Inflammatory macrophage treated with lipopolysaccharide for 1 hour (primary cell): ENCODE measurements around the gene SVOPL.
A peak's percentile ranks its signal among the peaks of the same experiment; 100 is the strongest.
"Not testable (repeated sequence)": the region's sequence is repeated elsewhere in the genome, so short reads cannot be mapped to it uniquely, and the experiment has no call there.

Source experiments
- DNase-seq, 2 donors: peaks; one replicate each; pipeline ENCODE4 v3.0.0-alpha.2; 2020 to 2022

SVOPL gene, protein sequence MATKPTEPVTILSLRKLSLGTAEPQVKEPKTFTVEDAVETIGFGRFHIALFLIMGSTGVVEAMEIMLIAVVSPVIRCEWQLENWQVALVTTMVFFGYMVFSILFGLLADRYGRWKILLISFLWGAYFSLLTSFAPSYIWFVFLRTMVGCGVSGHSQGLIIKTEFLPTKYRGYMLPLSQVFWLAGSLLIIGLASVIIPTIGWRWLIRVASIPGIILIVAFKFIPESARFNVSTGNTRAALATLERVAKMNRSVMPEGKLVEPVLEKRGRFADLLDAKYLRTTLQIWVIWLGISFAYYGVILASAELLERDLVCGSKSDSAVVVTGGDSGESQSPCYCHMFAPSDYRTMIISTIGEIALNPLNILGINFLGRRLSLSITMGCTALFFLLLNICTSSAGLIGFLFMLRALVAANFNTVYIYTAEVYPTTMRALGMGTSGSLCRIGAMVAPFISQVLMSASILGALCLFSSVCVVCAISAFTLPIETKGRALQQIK

DNA sequence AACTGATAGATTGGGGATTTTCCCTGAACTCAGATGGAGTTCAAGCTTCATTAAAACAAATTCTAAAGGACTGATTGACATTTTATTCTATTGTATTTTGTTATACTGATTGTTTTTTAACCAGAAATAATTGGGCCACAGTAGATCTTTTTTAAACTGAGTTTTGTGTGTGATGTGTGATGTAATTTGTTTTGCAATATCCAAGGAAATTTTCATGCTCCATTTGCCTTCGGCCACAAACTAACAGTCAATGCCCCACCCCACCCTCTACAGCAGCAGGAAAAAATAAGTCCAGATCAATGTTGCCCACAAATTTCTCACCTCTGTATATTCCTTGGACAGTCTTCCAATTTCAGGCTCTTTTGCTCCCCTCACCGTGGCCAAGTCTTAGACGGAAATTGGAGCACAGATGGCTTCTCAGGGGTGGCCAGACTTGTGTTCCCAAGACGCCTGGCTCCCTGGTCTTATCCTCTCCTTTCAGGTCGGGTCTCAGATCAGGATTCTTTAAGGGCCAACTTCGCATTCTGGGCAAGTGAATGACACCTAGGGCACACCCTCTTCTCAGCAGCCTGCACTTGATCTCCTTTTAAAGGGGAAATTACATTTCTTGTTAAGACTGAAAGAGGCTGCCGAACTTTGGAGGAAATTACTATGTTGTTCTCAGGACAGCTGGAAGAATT lies at the start of gene SVOPL:
SVOPL (minus strand) TSS at position 506 of the 680 bp plus-strand sequence. CDS start 22,317 bp downstream, outside the sequence.
- no peak for DNase-seq

DNA sequence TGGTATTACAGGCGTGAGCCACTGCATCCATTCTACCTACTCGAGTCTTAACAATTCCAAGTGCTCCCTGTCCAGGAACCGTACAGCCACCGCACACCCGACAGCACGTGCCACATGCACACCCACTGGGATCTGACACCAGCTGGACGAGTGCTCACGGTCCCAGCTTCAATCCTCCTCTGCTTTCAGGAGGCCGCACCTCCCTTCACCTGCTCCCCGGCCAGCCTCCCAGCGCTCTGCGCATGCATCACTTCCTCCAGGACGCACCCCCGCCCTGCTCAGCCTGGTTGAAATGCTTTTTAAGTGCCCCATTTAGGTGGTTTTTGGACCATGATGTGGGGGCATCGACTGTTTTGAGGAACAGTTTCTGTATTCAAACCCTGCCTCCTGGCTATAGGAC lies 49.3 kb upstream of the SVOPL start:
- DNase-seq: no peak

DNA sequence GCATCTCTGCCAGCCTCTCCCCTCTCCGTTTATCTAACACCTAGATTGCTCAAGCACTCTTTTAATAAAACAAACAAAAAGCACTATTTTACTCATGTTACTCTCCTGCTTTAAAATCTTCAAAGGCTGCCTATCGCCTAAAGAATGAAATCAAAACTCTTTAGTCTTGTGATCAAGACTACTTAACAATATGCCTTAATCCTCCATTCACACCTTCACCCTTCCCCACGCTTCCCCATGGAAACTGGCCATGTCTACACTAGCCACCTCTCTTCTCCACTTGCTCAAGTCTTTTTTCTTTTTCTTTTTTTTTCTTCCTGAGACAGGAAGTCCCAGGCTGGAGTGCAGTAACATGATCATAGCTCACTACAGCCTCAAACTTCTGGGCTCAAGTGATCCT lies 48.8 kb upstream of the SVOPL start:
- no peak for DNase-seq

DNA sequence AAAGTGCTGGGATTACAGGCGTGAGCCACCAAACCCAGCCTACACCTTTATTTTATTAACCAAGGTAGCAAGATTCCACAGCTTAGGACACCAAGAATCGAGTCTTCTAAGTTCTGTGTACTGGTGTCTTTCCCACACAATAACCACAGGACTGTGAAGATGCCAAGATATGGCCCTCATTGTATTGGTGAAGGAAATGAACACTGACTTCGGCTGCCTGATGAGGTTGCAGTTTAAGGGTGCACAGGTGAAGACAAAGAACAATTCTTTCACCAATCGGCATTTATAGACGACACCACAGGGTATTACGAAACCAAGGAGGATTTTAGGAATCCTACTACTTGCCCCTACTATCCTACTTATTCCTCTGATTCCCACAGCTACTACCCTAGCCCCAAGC lies 47.5 kb upstream of the SVOPL start:
- no peak for DNase-seq

DNA sequence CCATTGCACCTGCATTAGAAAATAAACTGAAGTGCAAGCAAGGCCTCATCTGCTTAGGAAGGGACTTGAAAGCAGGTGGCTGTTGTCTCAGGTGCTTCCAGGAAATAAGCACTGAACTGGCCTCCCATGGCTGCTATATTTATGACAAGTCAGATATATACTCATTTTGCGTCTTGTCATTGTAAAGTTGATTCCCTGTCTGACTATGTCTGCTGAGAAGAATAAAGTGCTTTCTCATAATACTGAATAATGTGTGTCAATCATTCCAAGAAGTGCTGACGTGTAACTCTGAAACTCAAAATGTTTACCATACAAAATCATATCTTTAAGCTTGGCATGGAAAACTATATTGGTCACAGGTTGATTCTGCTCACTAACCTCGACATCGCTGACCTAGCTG lies 44.9 kb upstream of the SVOPL start:
- DNase-seq: no peak

DNA sequence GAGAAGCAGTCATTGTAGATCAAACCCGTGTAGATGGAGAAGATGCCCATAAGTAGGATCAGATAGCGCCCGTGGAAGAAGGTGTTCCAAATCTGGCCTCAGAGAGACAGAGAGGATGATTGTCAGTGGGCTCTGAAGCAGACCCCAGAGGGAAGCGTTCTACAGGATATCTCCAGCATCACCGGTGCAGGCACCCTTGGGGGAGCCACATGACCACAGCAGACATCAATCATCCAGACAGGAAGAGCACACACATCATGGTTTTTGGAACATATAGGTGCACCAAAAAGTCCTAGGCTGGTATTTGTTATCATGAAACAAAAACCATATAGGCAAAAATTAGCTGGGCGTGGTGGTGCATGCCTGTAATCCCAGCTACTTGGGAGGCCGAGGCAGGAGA lies 44.0 kb upstream of the SVOPL start:
- DNase-seq: no peak

DNA sequence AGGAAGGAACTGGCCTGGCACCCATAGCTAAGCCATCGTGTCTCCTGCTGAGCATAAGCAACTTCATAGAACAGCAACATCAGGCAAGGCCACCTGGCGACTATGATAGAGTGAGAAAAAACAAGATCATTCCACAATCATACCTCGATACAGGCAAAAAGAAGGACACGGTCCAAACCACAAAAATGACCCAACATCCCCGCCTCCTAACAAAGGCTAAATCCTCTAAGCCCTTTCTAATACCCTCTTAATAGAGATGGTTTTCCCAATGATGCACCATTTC lies 40.2 kb upstream of the SVOPL start:
- DNase-seq: no peak

DNA sequence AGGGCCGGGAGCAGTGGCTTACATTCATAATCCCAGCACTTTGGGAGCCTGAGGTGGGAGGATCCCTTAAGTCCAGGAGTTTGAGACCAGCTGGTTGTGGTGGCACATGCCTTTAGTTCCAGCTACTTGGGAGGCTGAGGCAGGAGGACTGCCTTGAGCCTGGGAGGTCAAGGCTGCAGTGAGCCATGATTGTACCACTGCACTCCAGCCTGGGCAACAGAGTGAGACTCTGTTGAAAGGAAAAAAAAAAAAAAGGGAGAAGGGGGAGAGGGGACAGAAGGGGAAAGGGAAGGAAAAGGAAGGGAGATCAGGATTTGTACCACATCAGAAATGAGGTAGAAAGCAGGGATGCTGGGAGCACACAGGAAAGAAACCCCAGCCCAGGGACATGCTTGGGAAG lies 38.7 kb upstream of the SVOPL start:
- no peak for DNase-seq

DNA sequence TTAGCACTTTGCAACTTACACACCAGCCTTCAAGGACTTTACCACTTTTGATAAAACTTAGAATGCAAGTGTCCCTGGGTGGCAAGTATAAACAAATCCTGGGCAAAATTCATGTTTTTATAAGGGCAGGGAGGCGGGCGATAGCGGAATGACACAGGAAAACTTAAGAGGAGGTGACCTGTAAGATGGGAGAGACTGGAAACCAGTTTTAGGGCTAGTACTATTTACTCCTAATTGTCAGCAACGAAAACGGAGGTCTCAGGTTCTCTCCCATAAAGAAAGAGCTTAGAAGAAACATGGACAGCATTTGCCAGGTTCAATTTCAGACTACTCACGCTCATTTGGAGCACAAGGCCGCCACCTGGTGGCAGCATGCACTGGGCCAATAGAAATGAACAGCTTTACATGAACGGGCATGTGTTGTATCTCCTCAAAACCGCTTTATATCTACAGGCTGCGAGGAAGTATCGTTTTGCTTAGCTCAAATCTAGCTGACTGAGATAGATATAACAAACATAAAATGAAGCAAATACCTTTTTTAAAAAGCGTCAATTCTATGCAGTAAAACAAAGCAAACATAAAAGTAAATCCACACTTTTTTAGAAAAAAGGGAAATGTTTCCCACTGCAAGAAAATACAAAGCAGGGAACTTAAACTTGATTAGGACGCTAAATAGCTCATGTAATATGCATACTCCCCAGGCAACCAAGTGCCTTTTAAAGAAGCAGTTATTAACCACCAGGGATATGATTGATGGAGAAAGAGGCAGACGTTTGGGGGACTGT lies 37.6 kb upstream of the SVOPL start:
- peak; percentile 60 to 92 for DNase-seq

DNA sequence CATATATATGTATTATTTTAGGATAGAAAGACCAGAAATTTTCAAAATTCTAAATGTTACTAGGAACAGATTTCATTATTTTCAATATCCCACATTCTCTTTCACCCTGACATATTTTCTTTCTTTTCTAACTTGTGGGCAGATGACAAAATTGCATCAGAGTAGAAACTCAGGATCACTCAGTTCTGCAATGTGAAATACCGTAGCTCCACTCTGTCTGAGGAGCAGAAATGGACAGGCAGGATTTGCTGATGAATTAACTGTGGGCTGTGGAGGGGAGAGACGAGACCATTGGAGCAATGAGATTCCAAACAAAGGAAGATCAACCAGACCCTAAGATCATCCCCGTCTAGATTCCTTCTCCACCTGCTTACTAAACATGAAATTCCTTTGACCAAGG lies 37.0 kb upstream of the SVOPL start:
- peak; percentile 2 to 48 for DNase-seq

DNA sequence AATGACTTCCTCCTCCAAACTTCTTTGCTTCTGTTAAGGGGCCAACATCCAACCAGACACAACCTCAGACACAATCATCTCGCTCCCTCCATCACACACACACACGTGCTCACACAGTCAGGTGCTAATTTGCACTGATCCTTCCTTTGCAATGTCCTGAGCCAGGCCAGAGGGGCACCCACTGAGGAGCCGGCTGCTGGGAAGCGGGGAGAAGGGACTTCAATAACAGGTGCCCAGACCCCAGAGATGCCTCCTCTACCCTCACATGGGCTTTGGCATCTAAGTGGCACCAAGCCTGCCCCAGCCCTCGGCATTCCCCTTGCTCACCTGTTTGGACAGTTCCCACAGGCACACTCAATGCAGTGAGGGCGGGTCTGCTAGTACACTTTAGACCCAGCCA lies 34.2 kb upstream of the SVOPL start:
- DNase-seq: no peak

DNA sequence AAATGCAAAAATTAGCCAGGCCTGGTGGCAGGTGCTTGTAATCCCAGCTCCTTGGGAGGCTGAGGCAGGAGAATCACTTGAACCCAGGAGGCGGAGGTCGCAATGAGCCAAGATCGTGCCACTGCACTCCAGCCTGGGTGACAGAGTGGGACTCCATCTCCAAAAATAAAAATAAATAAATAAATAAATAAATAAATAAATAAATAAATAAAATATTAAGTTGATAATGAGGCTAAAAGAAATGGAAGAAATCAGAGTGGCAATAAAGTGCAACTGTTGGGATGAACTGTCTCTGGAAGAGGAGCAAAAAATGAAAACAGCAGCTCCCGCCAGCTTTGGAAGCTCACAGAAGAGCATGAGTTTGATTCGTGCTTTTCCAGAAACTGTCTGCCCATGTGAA lies 30.6 kb upstream of the SVOPL start:
- DNase-seq: not testable (repeated sequence)

DNA sequence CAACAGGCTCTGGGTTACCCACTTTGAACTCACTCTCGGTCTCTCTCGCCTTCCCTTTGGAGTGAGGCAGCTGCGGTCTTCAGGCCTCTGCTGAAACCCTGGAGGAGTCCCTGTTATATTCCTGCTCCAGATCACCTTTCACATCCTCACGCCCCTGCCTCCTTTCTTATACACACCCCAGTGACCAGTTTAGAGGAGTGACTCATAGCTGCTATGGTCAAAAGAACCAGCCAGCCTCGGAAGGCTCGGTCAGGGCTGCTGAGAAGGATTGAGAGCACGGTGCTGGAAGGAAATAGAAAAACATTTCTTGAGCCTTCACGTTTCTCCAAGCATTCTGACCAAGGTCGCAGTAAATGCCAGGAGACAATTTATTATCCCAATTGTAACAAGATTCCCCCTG lies 28.3 kb upstream of the SVOPL start:
- DNase-seq: no peak

DNA sequence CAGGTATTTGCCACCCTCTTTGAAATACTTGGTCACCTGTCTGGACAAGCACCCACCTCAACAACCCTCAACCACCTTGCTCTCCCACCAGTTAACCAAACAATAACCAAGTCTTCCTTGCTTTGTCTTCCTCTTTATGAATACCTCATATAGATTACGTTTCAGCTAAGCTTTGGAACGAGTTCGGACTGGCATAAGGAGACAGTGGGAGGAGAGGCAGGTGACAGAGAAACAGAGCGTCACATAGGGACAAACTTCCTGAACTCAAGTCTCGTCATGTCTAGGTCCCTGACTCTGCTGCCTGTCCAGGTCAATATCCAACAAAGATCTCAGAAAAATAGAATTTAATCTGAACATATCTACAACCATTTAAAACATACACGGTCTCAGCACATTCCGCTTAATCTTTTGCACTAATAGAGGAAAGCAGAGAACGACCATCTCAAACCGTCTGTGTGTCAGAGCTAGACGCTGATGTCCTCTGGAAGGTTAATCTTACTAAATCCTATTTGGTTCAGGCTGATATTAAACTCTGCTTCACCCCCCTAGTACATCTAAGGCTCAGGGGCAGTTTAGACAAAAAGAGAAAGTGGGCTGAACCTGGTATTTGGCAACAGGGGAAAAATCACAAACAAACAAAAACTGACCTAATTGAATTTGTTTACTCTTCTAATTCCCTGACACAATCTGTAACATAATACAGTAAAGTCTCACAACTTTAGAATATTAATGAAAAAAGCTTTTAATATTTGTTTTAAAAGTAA lies 26.4 kb upstream of the SVOPL start:
- DNase-seq: no peak

DNA sequence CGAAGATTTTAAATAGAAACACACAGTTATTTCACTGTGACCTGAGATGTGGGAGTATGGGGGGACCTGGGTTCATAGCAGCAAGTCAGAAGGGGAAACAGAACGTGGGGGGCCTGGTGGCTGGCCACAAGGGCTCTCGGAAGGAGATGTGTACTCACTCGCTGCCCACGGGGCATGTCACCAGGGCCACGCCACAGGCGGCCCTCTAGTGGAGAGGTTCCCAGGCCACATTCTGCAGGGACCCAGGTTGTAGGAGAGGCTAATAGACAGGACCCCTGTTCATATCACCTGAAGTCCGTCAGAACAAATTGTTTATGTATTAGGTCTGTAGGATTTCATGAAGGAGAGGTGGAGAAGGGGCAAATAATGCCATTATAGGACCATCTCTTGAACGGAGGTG lies 25.1 kb upstream of the SVOPL start:
- DNase-seq: no peak

DNA sequence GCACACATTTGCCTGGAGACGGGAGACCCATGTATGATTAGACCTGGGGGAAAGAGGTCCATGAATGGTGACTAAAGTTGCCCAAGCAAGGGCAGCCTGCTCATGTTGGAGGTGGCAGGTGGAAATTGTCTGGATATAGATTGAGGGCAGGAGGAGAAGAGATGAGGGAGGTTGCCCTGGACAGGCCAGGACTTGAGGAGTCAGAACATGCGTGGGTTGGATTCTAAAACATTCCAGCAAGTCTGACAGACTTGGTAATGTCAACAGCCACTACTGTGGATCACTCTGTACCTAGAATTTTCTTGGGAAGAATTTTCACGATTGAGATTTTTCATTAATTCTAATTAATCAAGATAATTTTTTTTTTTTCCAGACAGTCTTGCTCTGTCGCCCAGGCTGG lies 19.1 kb upstream of the SVOPL start:
- DNase-seq: no peak

DNA sequence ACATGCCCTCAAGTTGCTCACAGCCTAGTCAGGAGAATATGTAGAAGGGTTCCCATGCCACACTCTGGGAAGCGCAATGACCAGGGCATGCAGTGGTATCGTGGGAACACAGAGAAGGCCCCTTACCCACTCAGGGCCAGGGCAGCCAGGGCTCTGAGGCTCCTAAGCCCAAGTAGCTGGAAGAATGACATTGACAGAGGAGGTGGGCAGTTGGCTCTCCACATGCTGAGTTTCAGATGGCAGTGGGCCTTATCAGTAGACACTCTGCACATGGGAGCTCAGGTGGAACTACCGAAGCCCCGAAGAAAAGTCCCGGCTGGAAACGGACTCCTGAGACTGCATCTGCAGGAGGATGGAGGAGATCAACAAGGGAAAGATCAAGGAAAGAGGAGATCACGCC lies 15.7 kb upstream of the SVOPL start:
- DNase-seq: no peak

DNA sequence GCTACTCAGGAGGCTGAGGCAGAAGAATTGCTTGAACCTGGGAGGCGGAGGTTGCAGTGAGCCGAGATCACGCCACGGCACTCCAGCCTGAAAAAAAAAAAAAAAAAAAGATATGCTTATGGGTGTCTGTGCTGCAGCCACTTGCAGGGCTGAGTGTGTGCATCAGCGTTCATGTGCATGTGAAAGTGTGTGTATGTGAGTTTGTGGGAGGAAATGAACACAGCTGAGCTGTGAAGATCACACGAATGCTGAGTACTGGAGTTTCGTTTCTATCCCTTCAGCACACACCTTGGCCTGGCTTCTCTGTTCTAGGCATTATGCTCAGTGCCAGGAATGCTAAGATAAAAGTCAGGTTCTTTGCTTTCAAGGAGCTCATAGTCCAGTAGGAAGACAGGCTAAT lies 12.0 kb upstream of the SVOPL start:
- no peak for DNase-seq

DNA sequence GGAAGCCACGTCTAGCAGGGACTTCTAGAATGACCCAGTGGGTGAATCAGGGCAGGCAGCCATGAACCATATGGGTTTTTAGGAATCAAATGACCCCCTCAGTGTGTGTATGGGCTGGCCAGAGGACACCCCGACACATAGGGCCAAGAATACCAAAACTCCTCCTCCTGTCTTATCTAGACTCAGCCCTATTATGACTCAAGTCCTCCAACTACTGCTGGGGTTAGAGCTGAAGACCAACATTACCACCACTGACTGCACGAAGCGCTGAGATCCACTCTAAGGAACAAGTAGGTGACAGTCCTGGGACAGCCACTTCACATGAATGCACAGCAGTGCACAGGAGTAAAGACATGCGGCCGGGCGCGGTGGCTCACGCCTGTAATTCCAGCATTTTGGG lies 11.5 kb upstream of the SVOPL start:
- DNase-seq: no peak

DNA sequence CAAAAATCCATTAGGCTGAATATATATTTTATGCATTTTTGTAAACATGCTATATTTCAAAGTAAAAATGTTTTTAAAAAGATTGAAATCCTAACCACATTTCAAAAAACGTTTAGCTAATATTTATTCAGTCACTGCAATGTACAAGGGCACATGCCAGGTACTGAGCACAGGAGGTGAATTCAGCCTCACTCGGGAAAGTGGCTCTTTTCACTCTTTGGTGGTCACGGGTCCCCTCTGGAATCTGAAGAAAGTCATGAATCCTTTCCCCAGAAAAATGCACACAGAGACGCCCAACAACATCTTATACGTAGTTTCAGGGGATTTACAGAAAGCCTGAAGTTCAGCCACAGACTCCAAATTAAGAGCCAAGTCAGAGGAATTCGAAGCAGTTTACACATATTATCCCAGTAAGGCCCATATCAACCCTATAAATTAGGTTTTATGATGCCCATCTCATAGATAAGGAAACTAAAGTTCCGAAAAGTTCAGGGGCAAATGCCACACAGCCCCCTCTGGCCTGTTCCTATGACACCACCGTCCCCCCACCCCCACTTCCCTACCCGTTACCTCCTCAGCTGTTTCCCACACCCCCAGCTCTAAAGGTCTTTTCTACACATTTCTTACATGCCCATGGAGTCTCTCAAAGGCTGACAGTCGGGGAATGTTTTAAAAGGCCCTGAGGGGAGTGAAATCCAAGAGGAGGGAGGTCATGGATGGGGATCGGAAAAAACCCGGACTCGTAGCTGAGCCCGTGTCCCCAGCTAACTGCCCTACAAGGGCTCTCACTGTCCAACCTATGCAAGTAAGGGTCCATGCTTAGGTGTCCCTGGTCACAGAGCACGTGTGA lies 9.6 kb upstream of the SVOPL start:
- no peak for DNase-seq

DNA sequence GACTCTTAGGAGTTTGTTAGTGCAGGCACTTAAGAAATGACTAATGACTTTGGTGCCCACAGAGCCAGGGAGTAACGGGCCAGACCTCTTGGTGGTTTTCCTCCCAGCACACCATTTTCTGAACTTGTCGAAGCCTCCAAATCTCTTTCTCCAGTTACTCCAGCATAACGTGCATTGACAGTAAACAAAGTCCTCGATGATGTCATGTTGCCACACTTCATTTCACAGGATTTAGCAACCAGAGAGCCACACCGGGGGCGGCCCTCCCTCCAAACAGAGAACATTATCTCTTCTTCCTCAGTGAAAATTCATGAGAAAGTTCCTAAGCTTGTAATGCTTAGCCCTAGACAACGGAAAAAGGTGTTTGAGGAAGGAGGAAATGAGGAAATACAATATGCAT lies 4.0 kb upstream of the SVOPL start:
- DNase-seq: peak; percentile 28 to 62

DNA sequence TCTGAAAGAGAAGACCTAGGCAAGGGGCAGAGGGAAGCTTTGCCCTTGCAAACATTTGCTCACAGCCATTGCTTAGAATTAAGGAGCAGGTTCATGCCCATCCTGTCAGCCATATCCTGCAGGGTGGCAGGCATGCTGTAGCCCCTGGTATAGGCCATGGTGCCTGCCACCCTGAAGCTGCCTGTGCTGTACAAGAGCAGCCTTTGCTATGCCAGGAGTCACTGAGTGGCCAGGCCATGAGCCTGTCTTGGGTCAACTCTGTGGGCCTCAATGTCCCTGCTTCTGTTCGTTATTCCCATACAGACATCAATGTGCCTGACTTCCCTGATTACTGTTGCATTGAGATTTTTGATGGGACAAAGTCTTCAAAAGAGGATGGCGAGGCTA lies 368 bp upstream of the SVOPL start:
- DNase-seq: no peak
